ENCODE results near the gene BICD1.

BICD1 gene

DNA sequence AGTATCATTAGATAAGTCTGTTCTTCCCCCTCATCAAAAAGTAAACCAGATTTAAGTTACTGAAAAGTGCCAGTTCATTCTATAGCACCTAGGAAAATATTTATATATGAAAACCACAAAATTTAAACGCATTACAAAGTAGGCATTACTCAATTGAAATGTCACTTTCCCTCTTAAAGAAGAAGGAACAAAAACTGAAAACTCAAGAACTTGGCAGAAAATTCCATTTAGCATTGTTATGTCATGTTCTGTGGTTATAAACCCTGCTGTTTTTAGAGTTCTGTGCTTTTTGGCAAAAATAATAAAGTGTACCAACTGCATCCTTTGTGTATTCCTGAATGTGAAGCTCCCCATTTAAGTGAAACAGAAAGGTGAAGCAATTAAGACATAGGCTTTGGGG lies 296.3 kb downstream of the BICD1 start:
- no peak for DNase-seq (ENCODE audit: low spot score)

DNA sequence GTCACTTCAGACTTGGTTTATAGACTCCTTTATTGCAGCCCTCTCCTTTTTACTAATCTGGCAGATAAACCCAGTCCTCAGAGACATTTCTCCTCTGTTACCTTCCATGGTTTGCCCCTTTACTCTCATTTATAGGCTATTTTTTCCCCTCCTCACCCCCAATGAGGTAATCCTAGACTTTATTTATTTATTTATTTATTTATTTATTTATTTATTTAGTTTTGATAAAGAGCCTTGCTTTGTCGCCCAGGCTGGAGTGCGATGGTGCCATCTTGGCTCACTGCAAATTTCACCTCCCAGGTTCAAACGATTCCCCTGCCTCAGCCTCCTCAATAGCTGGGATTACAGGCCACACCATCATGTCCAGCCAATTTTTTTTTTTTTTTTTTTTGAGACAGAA lies 301.1 kb downstream of the BICD1 start:
- DNase-seq (ENCODE audit: low spot score): no peak

DNA sequence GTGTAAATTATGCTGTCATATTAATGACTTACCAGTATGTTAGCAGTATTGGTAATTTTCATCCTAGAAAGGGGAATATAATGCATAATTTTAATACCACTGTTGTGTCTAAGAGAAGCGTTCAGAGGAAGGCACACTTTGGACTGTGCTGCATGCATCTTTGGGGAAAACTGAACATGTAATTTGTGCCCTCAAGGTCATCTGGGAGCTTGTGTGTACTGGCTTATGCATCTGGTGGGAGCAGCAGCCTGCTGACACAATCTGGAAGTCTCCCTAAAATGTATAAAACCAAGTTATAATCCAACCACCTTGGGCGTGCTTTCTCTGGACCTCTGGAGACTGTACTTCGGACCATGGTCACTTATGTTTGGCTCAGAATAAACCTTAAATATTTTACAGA lies 306.8 kb downstream of the BICD1 start:
- DNase-seq (ENCODE audit: low spot score): no peak

DNA sequence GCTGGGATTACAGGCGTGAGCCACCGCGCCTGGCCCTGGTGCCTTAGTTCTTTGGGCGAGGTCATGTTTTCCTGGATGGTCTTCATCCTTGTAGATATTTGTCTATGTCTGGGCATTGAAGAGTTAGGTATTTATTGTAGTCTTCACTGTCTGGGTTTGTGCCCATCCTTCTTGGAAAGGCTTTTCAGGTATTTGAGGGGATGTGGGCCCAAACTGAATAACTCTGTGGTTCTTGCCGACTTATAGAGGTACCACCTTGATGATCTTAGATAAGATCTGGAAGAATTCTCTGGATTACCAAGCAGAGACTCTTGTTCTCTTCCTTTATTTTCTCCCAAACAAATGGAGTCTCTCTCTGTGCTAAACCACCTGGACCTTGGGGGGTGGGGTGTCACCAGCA lies 311.6 kb downstream of the BICD1 start:
- no peak for DNase-seq (ENCODE audit: low spot score)

DNA sequence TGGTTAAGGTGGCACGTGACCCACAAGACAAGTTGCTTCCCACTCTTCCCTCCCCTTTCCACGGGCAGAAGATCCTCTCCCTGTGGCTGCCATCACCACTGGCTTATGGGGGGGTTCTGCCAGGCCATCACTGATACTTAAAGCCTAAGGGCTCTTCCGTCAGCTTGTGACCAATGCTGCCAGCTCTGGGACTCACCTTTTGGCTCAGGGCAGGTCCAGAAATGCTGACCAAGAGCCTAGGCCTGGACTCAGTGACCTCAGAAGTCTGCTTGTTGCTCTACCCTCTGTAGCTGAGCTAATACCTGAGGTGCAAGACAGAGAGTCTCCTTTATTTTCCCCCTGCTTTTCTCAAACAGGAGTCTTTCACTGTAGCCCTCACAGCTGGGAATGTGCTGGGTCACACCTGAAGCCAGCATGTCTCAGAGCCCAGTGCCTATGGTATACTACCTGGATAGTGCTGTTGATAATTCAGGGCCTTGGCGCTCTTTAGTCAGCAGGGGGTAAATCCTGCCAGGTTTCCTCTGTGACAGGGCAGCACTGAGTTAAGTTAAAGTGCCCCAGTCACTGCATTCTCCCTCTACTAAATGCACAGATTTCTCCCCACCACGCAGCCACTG lies 312.4 kb downstream of the BICD1 start:
- no peak for DNase-seq (ENCODE audit: low spot score)

DNA sequence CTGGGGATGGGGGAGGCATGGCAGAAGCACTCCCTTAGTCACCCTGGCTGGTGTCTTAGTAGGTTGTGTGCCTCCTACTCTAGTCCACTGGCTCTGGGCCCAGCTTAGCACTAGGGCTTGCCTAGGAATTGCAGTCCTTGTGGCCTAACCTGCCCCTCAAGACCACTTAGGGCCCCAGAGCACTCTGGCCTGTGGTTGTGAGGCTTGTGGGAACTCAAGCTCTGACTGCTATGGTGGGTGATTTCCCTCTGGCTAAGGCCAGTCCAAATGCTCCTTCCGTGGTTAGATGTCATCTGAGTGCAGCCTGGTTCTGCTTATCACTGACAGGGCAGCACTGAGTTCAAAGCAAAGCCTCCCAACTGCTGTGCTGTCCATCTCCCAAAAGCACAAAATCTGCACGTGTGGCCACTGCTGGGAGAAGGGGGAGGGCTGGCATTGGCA lies 312.9 kb downstream of the BICD1 start:
- no peak for DNase-seq (ENCODE audit: low spot score)

DNA sequence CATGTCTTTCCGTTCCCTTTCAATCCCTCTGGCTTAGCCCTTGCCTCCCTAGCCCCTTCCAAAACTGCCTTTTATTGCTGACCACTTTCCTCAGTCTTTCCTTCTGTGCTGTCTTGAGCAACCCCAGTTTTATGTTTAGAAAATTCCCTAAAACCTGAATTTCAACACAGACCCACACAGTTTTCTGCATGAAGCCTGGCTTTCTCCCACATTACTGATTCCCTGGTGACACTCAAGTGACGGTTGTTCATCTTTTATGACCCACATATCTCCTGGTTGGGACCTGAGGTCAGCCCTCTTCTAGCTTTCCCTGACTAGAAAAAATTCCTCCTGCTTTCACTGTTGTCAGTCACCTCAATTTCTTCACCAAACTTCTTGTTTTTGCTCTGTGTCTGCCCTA lies 313.7 kb downstream of the BICD1 start:
- no peak for DNase-seq (ENCODE audit: low spot score)

DNA sequence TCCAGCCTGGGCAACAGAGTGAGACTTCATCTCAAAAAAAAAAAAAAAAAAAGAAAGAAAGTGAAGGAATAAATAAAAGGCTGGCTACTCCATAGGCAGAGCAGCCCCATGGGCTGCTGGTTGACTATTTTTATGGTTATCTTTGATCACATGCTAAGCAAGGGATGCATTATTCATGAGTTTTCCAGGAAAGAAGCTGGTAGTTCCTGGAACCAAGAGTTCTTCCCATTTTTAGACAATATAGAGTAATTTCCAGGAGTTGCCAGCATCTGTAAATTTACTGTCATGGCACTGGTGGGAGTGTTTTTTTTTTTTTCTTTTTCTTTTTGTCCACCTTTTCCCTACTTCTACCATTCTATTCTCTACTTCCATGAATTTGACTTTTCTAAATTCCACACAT lies 316.9 kb downstream of the BICD1 start:
- DNase-seq (ENCODE audit: low spot score): no peak

DNA sequence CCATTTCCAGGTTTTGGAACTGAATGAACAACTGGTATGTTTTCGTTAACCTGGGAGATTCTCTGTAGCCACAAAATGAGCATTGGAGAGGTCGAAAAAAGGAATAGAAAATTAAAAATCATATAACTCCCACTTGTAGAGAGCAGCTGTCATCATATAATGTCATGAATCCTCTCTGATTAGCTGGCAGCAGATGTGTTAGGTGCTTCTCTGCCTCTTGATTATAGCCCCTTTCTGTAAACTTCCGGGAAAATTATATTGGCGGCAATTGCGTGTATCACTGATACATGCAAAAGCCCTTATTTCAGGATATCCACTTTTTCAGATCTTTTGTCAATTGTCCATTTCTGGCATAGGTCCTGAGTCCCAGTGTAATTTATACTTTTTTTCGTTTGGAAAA lies 324.4 kb downstream of the BICD1 start:
- no peak for DNase-seq (ENCODE audit: low spot score)

All from GM03348 (cell line).